Hepatocyte (in vitro differentiated cells): Measurements from ENCODE around the gene HLA-DOB.

Experiments
- CTCF ChIP-seq: fragments of 200-600 bp; sonication (generic); IDR thresholded peaks from 2 replicates; pipeline ENCODE4 v1.5.1; 2016; ENCODE audit warnings: antibody characterized with exemption, mild to moderate bottlenecking; ENCODE audit not compliant: poor library complexity
- EZH2 ChIP-seq: fragments of 200-600 bp; sonication (generic); IDR thresholded peaks from 2 replicates; pipeline ENCODE4 v1.6.1; 2016; ENCODE audit warnings: antibody characterized with exemption, mild to moderate bottlenecking, borderline replicate concordance
- EZH2phosphoT487 ChIP-seq: fragments of 200-600 bp; sonication (generic); IDR thresholded peaks from one replicate; pipeline ENCODE4 v1.6.1; 2018; ENCODE audit warnings: antibody characterized with exemption, mild to moderate bottlenecking, low read depth, moderate library complexity; ENCODE audit not compliant: unreplicated experiment, severe bottlenecking

GRCh38 chr6:32835167-32835893, 18.5 kb upstream of the HLA-DOB start:
- TF ChIP-seq CTCF (no peak), EZH2phosphoT487 (no peak), EZH2 (no peak)
